ENCODE measurements around the gene SRPRB.

The SRPRB gene

GRCh38 chr3:133788024-133788423, 17.6 kb upstream of the SRPRB start:
- no peak overlapping the region for H4K8ac ChIP-seq (ENCODE audit: low read depth, low read length)

GRCh38 chr3:133792171-133792763, 13.3 kb upstream of the SRPRB start:
- no peak overlapping the region for H2BK5ac ChIP-seq (ENCODE audit: low read length)
- 100% methylated on average over 2 of the region's 9 CpGs; no CpG with 5 or more reads in 1 of the 2 donors for WGBS, 2 donors (ENCODE audit: extremely low coverage in 2 of 2, insufficient read length in 2 of 2, insufficient replicate concordance in 1 of 2)
- H4K8ac ChIP-seq (ENCODE audit: low read depth, low read length), result no peak overlapping the region
- H3K14ac ChIP-seq (ENCODE audit: low read length), result no peak overlapping the region
- H2BK15ac ChIP-seq (ENCODE audit: low read length), result no peak overlapping the region
- DNase-seq (ENCODE audit: low spot score), result peak; percentile 44
- H3K4me2 ChIP-seq (ENCODE audit: insufficient read depth, low read length, poor library complexity, severe bottlenecking), result no peak overlapping the region
- H3K23ac ChIP-seq (ENCODE audit: low read depth, low read length, poor library complexity), result no peak overlapping the region
- no peaks in the 10 kb centered on the region for H3K4me1 ChIP-seq (ENCODE audit: control insufficient read depth in 2 of 2, insufficient read depth in 1 of 2, low read depth in 1 of 2, low read length in 2 of 2)
- H3K79me1 ChIP-seq (ENCODE audit: low read depth, low read length), result no peaks in the 10 kb centered on the region
- peaks cover 7 to 23% of the 10 kb centered on the region in 2 donors for H3K9me3 ChIP-seq (replicated peaks in 1 of 2; ENCODE audit: control insufficient read depth in 2 of 2, insufficient read depth in 1 of 2, low read depth in 1 of 2, low read length in 2 of 2)
- no peaks in the 10 kb centered on the region for H3K36me3 ChIP-seq (replicated peaks in 1 of 2; ENCODE audit: control insufficient read depth in 2 of 2, insufficient read depth in 2 of 2, low read length in 2 of 2)
- H2BK120ac ChIP-seq (ENCODE audit: low read depth, low read length), result no peak overlapping the region
- no peak overlapping the region for H3K18ac ChIP-seq (ENCODE audit: low read length)
- no peak overlapping the region for H4K91ac ChIP-seq (ENCODE audit: low read depth, low read length, poor library complexity)
- H2AFZ ChIP-seq (ENCODE audit: low read length), result no peak overlapping the region
- no peak overlapping the region for H3K4me3 ChIP-seq (ENCODE audit: low read length in 2 of 2)
- H3K27me3 ChIP-seq (ENCODE audit: control insufficient read depth in 3 of 3, insufficient read depth in 3 of 3, low read depth in 1 of 3, low read length in 3 of 3), result no peaks in the 10 kb centered on the region
- no peak overlapping the region for H3K4ac ChIP-seq (ENCODE audit: low read length)
- H2BK12ac ChIP-seq (ENCODE audit: low read length), result no peak overlapping the region
- no peak overlapping the region for H2AK5ac ChIP-seq (ENCODE audit: low read depth, low read length)
- no peak overlapping the region for H3K27ac ChIP-seq (replicated peaks; ENCODE audit: low read length)
- H3K9ac ChIP-seq (ENCODE audit: low read depth, low read length, poor library complexity), result no peak overlapping the region

More at GRCh38 chr3:133788024-133788423, 17.6 kb upstream of the SRPRB start:
- H3K4ac ChIP-seq (ENCODE audit: low read length), result no peak overlapping the region
- H3K27ac ChIP-seq (replicated peaks; ENCODE audit: low read length), result no peak overlapping the region
- no peak overlapping the region for H3K9ac ChIP-seq (ENCODE audit: low read depth, low read length, poor library complexity)
- H3K4me2 ChIP-seq (ENCODE audit: insufficient read depth, low read length, poor library complexity, severe bottlenecking), result no peak overlapping the region
- H3K18ac ChIP-seq (ENCODE audit: low read length), result no peak overlapping the region
- no peak overlapping the region for H3K14ac ChIP-seq (ENCODE audit: low read length)
- H3K4me1 ChIP-seq (ENCODE audit: control insufficient read depth in 2 of 2, insufficient read depth in 1 of 2, low read depth in 1 of 2, low read length in 2 of 2), result no peaks in the 10 kb centered on the region
- no peaks in the 10 kb centered on the region for H3K36me3 ChIP-seq (replicated peaks in 1 of 2; ENCODE audit: control insufficient read depth in 2 of 2, insufficient read depth in 2 of 2, low read length in 2 of 2)
- H4K91ac ChIP-seq (ENCODE audit: low read depth, low read length, poor library complexity), result no peak overlapping the region
- H2BK15ac ChIP-seq (ENCODE audit: low read length), result no peak overlapping the region
- H2BK120ac ChIP-seq (ENCODE audit: low read depth, low read length), result no peak overlapping the region
- peaks cover 0 to 1% (median 0%) of the 10 kb centered on the region in 3 experiments for H3K27me3 ChIP-seq (ENCODE audit: control insufficient read depth in 3 of 3, insufficient read depth in 3 of 3, low read depth in 1 of 3, low read length in 3 of 3)
- H2BK5ac ChIP-seq (ENCODE audit: low read length), result no peak overlapping the region
- H2BK12ac ChIP-seq (ENCODE audit: low read length), result no peak overlapping the region
- WGBS, 2 donors (ENCODE audit: extremely low coverage in 2 of 2, insufficient read length in 2 of 2, insufficient replicate concordance in 1 of 2), result no CpG with 5 or more reads among the region's 2 CpGs
- DNase-seq (ENCODE audit: low spot score), result no peak
- H3K4me3 ChIP-seq (ENCODE audit: low read length in 2 of 2), result no peak overlapping the region
- no peak overlapping the region for H2AK5ac ChIP-seq (ENCODE audit: low read depth, low read length)
- no peak overlapping the region for H2AFZ ChIP-seq (ENCODE audit: low read length)
- H3K23ac ChIP-seq (ENCODE audit: low read depth, low read length, poor library complexity), result no peak overlapping the region
- peaks cover 9 to 21% of the 10 kb centered on the region in 2 donors for H3K9me3 ChIP-seq (replicated peaks in 1 of 2; ENCODE audit: control insufficient read depth in 2 of 2, insufficient read depth in 1 of 2, low read depth in 1 of 2, low read length in 2 of 2)
- H3K79me1 ChIP-seq (ENCODE audit: low read depth, low read length), result no peaks in the 10 kb centered on the region

GRCh38 chr3:133797396-133798105, 8.1 kb upstream of the SRPRB start:
- Histone ChIP-seq H4K8ac (ENCODE audit: low read depth, low read length) (no peak overlapping the region), H2BK5ac (ENCODE audit: low read length) (no peak overlapping the region), H3K4ac (ENCODE audit: low read length) (no peak overlapping the region), H3K23ac (ENCODE audit: low read depth, low read length, poor library complexity) (no peak overlapping the region), H2BK120ac (ENCODE audit: low read depth, low read length) (no peak overlapping the region), H3K4me2 (ENCODE audit: insufficient read depth, low read length, poor library complexity, severe bottlenecking) (no peak overlapping the region), H3K9me3 (replicated peaks in 1 of 2; ENCODE audit: control insufficient read depth in 2 of 2, insufficient read depth in 1 of 2, low read depth in 1 of 2, low read length in 2 of 2) (peaks cover 3 to 6% of the 10 kb centered on the region in 2 donors), H3K27ac (replicated peaks; ENCODE audit: low read length) (no peak overlapping the region), H3K27me3 (ENCODE audit: control insufficient read depth in 3 of 3, insufficient read depth in 3 of 3, low read depth in 1 of 3, low read length in 3 of 3) (peaks cover 0 to 16% (median 0%) of the 10 kb centered on the region in 3 experiments), H3K14ac (ENCODE audit: low read length) (no peak overlapping the region), H2BK15ac (ENCODE audit: low read length) (no peak overlapping the region), H2AFZ (ENCODE audit: low read length) (no peak overlapping the region), H2BK12ac (ENCODE audit: low read length) (no peak overlapping the region), H3K18ac (ENCODE audit: low read length) (no peak overlapping the region), H3K36me3 (replicated peaks in 1 of 2; ENCODE audit: control insufficient read depth in 2 of 2, insufficient read depth in 2 of 2, low read length in 2 of 2) (no peaks in the 10 kb centered on the region), H4K91ac (ENCODE audit: low read depth, low read length, poor library complexity) (no peak overlapping the region), H3K9ac (ENCODE audit: low read depth, low read length, poor library complexity) (no peak overlapping the region), H3K4me3 (ENCODE audit: low read length in 2 of 2) (no peak overlapping the region), H3K4me1 (ENCODE audit: control insufficient read depth in 2 of 2, insufficient read depth in 1 of 2, low read depth in 1 of 2, low read length in 2 of 2) (no peaks in the 10 kb centered on the region), H3K79me1 (ENCODE audit: low read depth, low read length) (no peaks in the 10 kb centered on the region), H2AK5ac (ENCODE audit: low read depth, low read length) (no peak overlapping the region)
- no CpG with 5 or more reads among the region's 3 CpGs for WGBS, 2 donors (ENCODE audit: extremely low coverage in 2 of 2, insufficient read length in 2 of 2, insufficient replicate concordance in 1 of 2)
- no peak for DNase-seq (ENCODE audit: low spot score)

- Histone ChIP-seq H3K27ac (replicated peaks; ENCODE audit: low read length) (no peak overlapping the region), H2BK12ac (ENCODE audit: low read length) (no peak overlapping the region), H3K4me3 (ENCODE audit: low read length in 2 of 2) (no peak overlapping the region), H3K9ac (ENCODE audit: low read depth, low read length, poor library complexity) (no peak overlapping the region), H2AK5ac (ENCODE audit: low read depth, low read length) (no peak overlapping the region), H2BK120ac (ENCODE audit: low read depth, low read length) (no peak overlapping the region), H4K8ac (ENCODE audit: low read depth, low read length) (no peak overlapping the region), H3K27me3 (ENCODE audit: control insufficient read depth in 3 of 3, insufficient read depth in 3 of 3, low read depth in 1 of 3, low read length in 3 of 3) (peaks cover 0 to 16% (median 0%) of the 10 kb centered on the region in 3 experiments), H2BK15ac (ENCODE audit: low read length) (no peak overlapping the region), H3K4ac (ENCODE audit: low read length) (no peak overlapping the region), H3K18ac (ENCODE audit: low read length) (no peak overlapping the region), H2AFZ (ENCODE audit: low read length) (no peak overlapping the region), H3K14ac (ENCODE audit: low read length) (peak overlapping the region; percentile 84), H4K91ac (ENCODE audit: low read depth, low read length, poor library complexity) (no peak overlapping the region), H3K4me2 (ENCODE audit: insufficient read depth, low read length, poor library complexity, severe bottlenecking) (no peak overlapping the region), H2BK5ac (ENCODE audit: low read length) (no peak overlapping the region), H3K23ac (ENCODE audit: low read depth, low read length, poor library complexity) (no peak overlapping the region), H3K79me1 (ENCODE audit: low read depth, low read length) (no peaks in the 10 kb centered on the region), H3K36me3 (replicated peaks in 1 of 2; ENCODE audit: control insufficient read depth in 2 of 2, insufficient read depth in 2 of 2, low read length in 2 of 2) (no peaks in the 10 kb centered on the region), H3K4me1 (ENCODE audit: control insufficient read depth in 2 of 2, insufficient read depth in 1 of 2, low read depth in 1 of 2, low read length in 2 of 2) (no peaks in the 10 kb centered on the region), H3K9me3 (replicated peaks in 1 of 2; ENCODE audit: control insufficient read depth in 2 of 2, insufficient read depth in 1 of 2, low read depth in 1 of 2, low read length in 2 of 2) (peaks cover 0 to 3% of the 10 kb centered on the region in 2 donors)
- no peak for DNase-seq (ENCODE audit: low spot score)
- no CpG with 5 or more reads among the region's 7 CpGs for WGBS, 2 donors (ENCODE audit: extremely low coverage in 2 of 2, insufficient read length in 2 of 2, insufficient replicate concordance in 1 of 2)
These were observed 5.6 kb upstream of the SRPRB start for GRCh38 chr3:133799794-133800585.
